Measurements from ENCODE around the gene NAA25.

The NAA25 gene

GRCh38 chr12:111984820-111985219 lies 123.8 kb downstream of the NAA25 start:
- Histone ChIP-seq H3K27ac (ENCODE audit: low read depth in 2 of 2, low read length in 2 of 2) (no peak overlapping the region), H3K4me3 (ENCODE audit: low read length in 2 of 2) (no peak overlapping the region), H3K9ac (ENCODE audit: low read depth in 1 of 2, low read length in 2 of 2) (no peak overlapping the region), H3K9me3 (ENCODE audit: control insufficient read depth in 2 of 2, low read length in 2 of 2) (no peaks in the 10 kb centered on the region), H3K36me3 (ENCODE audit: control insufficient read depth in 2 of 2, insufficient read depth in 2 of 2, low read length in 2 of 2) (no peaks in the 10 kb centered on the region), H3K4me1 (ENCODE audit: control insufficient read depth in 2 of 2, insufficient read depth in 2 of 2, low read length in 2 of 2) (no peaks in the 10 kb centered on the region), H3K27me3 (ENCODE audit: control insufficient read depth in 2 of 2, insufficient read depth in 2 of 2, low read length in 2 of 2) (no peaks in the 10 kb centered on the region)

- Histone ChIP-seq H3K9ac (ENCODE audit: low read depth in 1 of 2, low read length in 2 of 2) (no peak overlapping the region), H3K27ac (ENCODE audit: low read depth in 2 of 2, low read length in 2 of 2) (no peak overlapping the region), H3K4me1 (ENCODE audit: control insufficient read depth in 2 of 2, insufficient read depth in 2 of 2, low read length in 2 of 2) (no peaks in the 10 kb centered on the region), H3K9me3 (ENCODE audit: control insufficient read depth in 2 of 2, low read length in 2 of 2) (no peaks in the 10 kb centered on the region), H3K27me3 (ENCODE audit: control insufficient read depth in 2 of 2, insufficient read depth in 2 of 2, low read length in 2 of 2) (no peaks in the 10 kb centered on the region), H3K36me3 (ENCODE audit: control insufficient read depth in 2 of 2, insufficient read depth in 2 of 2, low read length in 2 of 2) (no peaks in the 10 kb centered on the region), H3K4me3 (ENCODE audit: low read length in 2 of 2) (no peak overlapping the region)
These were observed 126.6 kb downstream of the NAA25 start for GRCh38 chr12:111981987-111982386.

GRCh38 chr12:111980598-111980997 lies 128.0 kb downstream of the NAA25 start:
- H3K9ac ChIP-seq (ENCODE audit: low read depth in 1 of 2, low read length in 2 of 2) = no peak overlapping the region
- H3K27ac ChIP-seq (ENCODE audit: low read depth in 2 of 2, low read length in 2 of 2) = no peak overlapping the region

DNA sequence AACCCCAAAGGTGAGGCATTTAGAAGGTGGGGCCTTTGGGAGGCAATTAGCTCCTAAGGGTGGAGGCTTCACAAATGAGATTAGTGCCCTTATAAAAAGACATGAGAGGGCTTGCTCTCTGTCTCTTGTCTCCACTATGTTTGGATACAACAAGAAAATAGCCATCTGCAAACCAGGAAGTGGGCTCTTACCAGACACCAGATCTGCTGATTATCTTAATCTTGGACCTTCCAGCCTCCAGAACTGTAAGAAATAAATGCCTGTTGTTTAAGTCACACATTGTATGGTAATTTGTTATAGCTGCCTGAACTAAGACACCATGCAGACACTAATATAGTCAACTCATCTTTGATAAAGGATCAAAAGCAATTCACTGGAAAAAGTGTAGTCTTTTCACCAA lies 130.0 kb downstream of the NAA25 start:
- no peaks in the 10 kb centered on the region for H3K4me1 ChIP-seq (ENCODE audit: control insufficient read depth in 2 of 2, insufficient read depth in 2 of 2, low read length in 2 of 2)
- no peak overlapping the region for H3K4me3 ChIP-seq (ENCODE audit: low read length in 2 of 2)
- H3K9ac ChIP-seq (ENCODE audit: low read depth in 1 of 2, low read length in 2 of 2) = no peak overlapping the region
- no peaks in the 10 kb centered on the region for H3K9me3 ChIP-seq (ENCODE audit: control insufficient read depth in 2 of 2, low read length in 2 of 2)
- H3K27ac ChIP-seq (ENCODE audit: low read depth in 2 of 2, low read length in 2 of 2) = no peak overlapping the region
- no peaks in the 10 kb centered on the region for H3K36me3 ChIP-seq (ENCODE audit: control insufficient read depth in 2 of 2, insufficient read depth in 2 of 2, low read length in 2 of 2)
- H3K27me3 ChIP-seq (ENCODE audit: control insufficient read depth in 2 of 2, insufficient read depth in 2 of 2, low read length in 2 of 2) = no peaks in the 10 kb centered on the region

More at GRCh38 chr12:111980598-111980997, 128.0 kb downstream of the NAA25 start:
- Histone ChIP-seq H3K4me3 (ENCODE audit: low read length in 2 of 2) (no peak overlapping the region), H3K36me3 (ENCODE audit: control insufficient read depth in 2 of 2, insufficient read depth in 2 of 2, low read length in 2 of 2) (no peaks in the 10 kb centered on the region), H3K9me3 (ENCODE audit: control insufficient read depth in 2 of 2, low read length in 2 of 2) (no peaks in the 10 kb centered on the region), H3K27me3 (ENCODE audit: control insufficient read depth in 2 of 2, insufficient read depth in 2 of 2, low read length in 2 of 2) (no peaks in the 10 kb centered on the region), H3K4me1 (ENCODE audit: control insufficient read depth in 2 of 2, insufficient read depth in 2 of 2, low read length in 2 of 2) (no peaks in the 10 kb centered on the region)

GRCh38 chr12:111976860-111977259 lies 131.7 kb downstream of the NAA25 start:
- H3K27me3 ChIP-seq (ENCODE audit: control insufficient read depth in 2 of 2, insufficient read depth in 2 of 2, low read length in 2 of 2) = no peaks in the 10 kb centered on the region
- no peak overlapping the region for H3K9ac ChIP-seq (ENCODE audit: low read depth in 1 of 2, low read length in 2 of 2)
- no peaks in the 10 kb centered on the region for H3K4me1 ChIP-seq (ENCODE audit: control insufficient read depth in 2 of 2, insufficient read depth in 2 of 2, low read length in 2 of 2)
- no peaks in the 10 kb centered on the region for H3K9me3 ChIP-seq (ENCODE audit: control insufficient read depth in 2 of 2, low read length in 2 of 2)
- no peak overlapping the region for H3K4me3 ChIP-seq (ENCODE audit: low read length in 2 of 2)
- no peaks in the 10 kb centered on the region for H3K36me3 ChIP-seq (ENCODE audit: control insufficient read depth in 2 of 2, insufficient read depth in 2 of 2, low read length in 2 of 2)
- no peak overlapping the region for H3K27ac ChIP-seq (ENCODE audit: low read depth in 2 of 2, low read length in 2 of 2)

Measured in mucosa of rectum (tissue), 2 donors.